ENCODE results near the gene HID1.
"Not testable (repeated sequence)": the region's sequence is repeated elsewhere in the genome, so short reads cannot be mapped to it uniquely, and the experiment has no call there.

Gene HID1, protein sequence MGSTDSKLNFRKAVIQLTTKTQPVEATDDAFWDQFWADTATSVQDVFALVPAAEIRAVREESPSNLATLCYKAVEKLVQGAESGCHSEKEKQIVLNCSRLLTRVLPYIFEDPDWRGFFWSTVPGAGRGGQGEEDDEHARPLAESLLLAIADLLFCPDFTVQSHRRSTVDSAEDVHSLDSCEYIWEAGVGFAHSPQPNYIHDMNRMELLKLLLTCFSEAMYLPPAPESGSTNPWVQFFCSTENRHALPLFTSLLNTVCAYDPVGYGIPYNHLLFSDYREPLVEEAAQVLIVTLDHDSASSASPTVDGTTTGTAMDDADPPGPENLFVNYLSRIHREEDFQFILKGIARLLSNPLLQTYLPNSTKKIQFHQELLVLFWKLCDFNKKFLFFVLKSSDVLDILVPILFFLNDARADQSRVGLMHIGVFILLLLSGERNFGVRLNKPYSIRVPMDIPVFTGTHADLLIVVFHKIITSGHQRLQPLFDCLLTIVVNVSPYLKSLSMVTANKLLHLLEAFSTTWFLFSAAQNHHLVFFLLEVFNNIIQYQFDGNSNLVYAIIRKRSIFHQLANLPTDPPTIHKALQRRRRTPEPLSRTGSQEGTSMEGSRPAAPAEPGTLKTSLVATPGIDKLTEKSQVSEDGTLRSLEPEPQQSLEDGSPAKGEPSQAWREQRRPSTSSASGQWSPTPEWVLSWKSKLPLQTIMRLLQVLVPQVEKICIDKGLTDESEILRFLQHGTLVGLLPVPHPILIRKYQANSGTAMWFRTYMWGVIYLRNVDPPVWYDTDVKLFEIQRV

DNA sequence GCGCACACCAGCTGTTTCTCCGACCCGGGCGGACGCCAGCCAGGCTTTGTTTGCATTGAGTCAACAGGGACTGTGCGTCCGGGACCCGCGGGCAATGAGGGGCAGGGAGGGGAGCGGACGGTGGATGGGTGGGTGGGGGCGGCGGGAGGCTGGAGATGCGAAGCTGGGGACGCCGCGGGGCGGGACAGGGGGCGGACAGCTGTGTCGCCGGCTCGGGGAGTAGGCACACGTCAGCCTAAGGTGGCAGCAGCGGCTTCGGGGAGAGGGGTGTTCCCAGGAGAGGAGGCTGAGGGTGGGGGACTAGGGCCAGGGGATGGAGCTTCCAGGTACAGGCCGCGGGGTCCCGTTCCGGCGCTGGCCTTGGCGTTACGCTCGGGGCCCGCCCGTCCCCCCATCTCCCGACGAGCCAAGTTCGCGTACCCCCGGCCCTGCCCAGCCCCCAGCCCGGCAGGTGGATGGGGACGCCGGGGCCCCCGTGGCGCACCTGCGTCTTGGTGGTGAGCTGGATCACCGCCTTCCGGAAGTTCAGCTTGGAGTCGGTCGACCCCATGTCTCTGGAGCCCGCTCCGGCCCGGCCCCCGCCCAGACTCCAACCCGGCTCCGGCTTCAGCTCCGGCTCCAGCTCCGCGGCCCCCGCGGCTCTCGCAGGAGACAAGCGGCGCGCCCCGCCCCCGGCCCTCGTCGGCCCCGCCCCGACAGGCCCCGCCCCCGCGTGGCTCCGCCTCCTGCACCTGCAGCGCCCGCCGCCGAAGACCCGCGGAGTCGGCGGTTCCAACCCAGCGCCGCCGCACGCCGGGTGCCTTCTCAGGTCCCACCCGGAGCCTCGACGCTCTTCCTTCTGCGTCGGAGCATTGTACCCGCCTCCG lies at the start of gene HID1:
HID1 (minus strand) TSS at position 653 of the 866 bp plus-strand sequence; CDS start at position 550, 103 bp downstream.
- DNase-seq, result peak; percentile 82

DNA sequence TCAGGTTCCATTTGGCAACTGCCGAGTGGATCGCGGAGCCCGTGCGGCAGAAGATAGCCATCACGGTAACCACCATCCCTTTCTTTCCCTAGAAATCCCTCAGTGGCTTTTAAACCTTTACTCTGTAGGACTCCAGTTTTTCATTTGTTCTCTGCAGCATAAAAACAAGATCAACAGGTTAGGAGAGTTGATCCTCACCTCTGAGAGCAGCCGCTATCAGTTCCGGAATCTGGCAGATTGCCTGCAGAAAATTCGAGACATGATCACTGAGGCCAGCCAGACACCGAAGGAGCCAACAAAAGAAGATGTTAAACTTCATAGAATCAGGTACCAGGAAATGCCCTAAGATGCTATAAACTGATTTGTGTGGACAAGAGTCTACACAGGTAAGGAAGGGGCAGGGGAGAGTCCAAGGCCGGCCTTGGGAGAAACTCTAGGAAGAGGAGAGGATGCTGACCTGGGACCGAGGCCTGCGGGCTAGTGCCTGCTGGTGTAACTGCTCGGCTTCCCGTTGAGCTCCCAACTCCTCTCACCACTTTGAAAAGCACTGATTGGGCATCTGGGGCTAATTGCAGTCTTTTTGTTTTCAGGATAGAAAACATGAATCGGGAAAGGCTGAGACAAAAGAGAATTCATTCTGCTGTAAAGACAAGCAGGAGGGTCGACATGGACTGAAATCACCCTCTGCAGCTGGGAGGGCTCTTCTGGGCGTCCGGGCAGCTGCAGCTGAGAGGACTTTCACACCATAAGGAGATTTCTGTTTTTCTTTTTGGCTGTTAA lies 48.0 kb upstream of the HID1 start:
- no peak for DNase-seq

- no peak for DNase-seq
These were observed 47.2 kb upstream of the HID1 start for GRCh38 chr17:75019710-75020109.

- no peak for DNase-seq
These were observed 46.6 kb upstream of the HID1 start for GRCh38 chr17:75019146-75019545.

GRCh38 chr17:75013092-75013559 lies 40.6 kb upstream of the HID1 start:
- no peak for DNase-seq

DNA sequence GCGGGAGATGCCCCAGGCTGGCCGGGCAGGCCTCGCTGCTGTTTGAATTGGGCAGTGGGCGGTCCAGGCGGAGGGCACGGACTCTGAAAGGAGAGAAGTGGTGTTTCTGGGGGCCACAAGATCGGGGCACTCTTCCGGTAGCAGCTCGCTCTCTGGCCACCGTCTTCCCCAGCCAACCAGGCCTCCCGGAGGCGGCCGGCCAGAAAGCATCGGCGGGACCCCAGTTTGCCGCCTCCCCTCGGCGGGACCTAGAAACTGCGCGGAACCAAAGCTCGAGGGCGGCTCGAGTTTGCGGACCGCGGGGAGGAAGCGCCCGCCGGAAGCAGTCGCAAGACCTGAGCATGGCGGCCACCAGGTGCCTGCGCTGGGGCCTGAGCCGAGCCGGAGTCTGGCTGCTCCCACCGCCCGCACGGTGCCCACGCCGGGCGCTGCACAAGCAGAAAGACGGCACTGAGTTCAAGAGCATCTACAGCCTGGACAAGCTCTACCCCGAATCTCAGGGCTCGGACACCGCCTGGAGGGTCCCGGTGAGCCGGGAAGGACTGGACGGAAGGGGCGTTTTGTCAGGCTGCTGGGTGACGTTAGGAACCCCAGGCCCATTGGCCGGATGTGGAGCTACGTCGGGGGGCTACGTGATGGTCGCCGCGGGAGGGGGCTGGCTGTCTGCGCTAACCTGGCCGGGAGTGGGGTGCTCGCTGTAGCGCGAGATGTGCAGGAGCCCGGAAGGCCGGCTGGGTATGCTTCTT lies 40.0 kb upstream of the HID1 start, which contains the start of gene MRPL58:
MRPL58 (plus strand) TSS at position 325 of the 746 bp plus-strand sequence; CDS start at position 342, 17 bp downstream.
- DNase-seq, result peak; percentile 90

DNA sequence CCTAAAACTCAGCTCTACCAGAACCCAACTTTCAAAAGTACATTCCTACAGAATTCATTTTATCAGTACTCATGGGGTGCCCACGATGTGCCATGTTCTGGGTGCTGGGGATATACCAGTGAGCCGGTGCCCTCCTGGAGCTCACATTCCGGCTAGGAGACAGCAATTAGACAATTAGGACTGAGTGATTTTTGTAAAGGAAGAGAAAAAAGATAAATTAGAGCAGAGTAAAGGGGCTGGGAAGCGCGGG lies 39.5 kb upstream of the HID1 start:
- no peak for DNase-seq

DNA sequence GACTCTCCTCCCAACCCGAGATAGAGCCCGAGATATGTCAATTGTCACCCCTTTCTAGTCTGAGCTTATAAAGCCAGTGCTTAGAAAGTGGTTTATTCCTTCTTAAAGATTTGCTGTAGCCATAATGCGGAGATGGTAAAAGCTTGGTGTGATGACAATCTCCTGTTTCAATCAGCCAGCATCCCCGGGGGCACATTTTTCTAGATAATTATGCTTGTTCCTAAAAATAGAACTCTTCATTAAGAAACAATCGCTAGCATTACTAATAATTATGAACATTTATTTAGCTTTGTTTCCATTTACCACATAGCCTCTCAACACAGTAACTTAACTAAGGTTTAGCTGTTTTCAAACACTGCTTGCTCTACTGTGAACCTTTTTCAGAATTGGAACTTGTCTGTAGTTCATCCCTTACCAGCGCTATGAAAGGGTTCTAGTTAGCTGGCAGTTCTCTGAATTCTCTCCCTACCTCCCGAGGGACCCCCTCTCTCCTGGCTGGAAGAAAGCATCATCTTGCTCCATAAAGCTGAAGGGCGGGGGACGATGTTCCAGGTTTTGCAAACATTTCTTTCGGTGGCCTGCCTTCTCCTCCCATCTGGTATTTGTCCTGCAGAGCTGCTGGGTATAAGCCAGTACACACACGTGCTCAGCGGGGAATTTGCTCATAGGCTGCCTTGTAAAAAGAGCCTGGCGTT lies 39.0 kb upstream of the HID1 start:
- DNase-seq, result peak; percentile 52

DNA sequence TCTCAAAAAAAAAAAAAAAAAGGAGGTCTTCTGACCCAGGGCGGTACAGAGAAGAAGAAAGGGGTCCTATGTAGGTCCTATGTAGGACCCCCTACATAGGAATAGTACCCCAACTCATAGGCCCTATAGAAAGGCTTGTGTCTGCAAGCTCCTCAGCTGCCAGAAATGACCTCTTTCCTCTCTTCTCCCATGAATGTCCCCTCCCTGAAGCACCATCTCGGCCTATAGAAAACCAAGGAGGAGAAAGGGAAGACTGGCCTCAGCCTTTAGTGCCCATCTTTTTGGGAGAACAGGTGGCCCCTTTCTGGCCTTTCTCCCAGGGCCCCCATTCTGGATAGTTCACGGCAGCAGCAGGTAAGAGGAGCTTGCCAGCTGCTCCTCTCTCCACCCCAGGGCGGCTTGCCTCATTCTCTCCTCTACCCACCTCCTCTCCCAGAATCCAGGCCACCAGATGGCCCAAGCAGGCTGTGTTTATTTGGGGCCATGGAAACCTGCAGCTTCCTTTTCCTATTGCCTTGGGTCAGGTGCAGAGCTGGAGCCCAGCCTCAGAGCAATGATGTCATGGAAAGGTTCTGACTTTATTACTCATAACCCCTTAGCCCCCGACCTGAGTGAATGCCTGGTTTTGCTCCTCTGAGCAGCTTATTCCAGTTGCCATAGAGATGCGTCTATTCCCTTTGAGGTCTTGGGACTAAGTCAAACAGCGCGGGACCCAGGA lies 38.3 kb upstream of the HID1 start:
- DNase-seq, result peak; percentile 82

- no peak for DNase-seq
These were observed 36.7 kb upstream of the HID1 start for GRCh38 chr17:75009139-75009724.

DNA sequence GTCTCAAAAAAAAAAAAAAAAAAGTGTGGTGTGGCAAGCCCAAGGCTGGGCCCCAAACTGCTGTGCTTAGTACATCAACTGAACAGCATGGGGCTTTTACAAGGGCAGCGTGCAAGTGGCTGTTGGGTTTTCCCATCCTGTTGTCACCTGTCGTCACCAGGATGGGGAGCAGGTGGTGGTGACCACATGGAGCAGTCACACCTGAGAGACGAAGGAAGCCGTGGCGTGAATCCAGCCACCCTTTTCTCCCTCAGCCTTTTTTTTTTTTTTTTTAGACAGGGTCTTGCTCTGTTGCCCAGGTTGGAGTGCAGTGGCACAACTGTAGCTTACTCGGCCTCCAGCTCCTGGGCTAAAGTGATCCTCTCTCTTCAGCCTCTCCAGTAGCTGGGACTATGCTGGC lies 35.8 kb upstream of the HID1 start:
- DNase-seq, result no peak

DNA sequence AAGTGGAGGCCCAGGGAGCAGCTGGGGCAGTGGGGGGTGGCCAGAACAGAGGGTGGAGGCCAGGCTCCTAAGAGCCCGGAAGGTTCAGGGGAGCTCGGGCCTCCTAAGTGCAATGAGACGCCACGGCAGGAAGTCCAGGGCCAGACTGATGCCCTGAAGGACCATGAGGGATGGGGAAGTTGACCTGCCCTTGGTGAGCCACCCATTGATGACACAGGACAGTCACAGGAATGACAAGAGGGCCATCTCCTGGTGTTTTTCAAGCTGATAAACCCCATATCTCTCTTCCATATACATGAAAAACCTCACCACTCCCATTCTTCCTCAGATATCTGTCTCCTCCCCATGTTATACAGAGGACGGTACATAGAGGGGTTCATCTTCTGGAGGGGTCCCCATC lies 34.1 kb upstream of the HID1 start:
- DNase-seq, result no peak

- not testable (repeated sequence) for DNase-seq
These were observed 33.5 kb upstream of the HID1 start for GRCh38 chr17:75006084-75006483.

GRCh38 chr17:75005291-75005690 lies 32.7 kb upstream of the HID1 start:
- no peak for DNase-seq

GRCh38 chr17:75004371-75004770 lies 31.8 kb upstream of the HID1 start:
- no peak for DNase-seq

GRCh38 chr17:75003957-75004355 lies 31.4 kb upstream of the HID1 start:
- no peak for DNase-seq

GRCh38 chr17:75003070-75003956 lies 30.8 kb upstream of the HID1 start:
- DNase-seq, result no peak

DNA sequence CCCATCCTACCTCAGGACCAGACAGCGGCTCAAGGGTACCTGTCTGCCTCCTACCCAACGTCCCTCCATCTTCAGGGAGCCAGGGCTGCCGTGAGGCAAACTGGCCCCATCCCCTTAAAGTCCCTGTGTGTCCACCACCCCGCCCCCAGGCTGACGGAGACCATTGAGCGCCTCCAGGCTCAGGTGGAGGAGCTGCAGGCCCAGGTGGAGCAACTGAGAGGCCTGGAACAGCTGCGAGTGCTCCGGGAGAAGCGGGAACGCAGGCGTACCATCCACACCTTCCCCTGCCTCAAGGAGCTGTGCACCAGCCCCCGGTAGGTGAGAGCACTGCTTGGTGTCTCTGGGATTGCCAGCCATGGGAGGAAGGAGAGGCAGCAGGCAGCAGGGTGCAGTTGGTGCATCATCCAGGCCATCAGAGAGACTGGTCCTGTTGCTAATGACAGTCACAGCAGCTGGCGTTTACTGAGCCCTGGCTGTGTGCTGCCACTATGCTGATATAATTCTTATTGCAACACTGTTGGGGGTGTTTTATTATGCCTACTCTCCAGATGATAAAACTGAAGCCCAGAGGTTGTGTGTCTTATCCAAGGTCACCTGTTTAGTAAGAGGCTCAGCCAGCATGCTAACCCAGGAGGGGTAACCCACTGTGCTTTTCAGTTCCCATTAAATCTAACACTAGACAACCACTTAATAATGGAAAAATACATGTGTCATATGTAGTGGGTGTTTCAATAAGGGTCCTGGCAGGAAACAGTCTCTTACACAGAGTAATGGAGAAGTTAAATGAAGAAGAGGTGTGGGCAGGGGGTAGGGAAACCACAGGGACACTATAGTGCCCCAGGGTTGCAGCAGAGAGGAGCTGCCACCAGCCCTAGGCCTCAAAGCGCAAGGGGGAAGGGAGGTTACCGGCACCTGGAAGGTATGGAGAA lies 29.6 kb upstream of the HID1 start:
- no peak for DNase-seq

Measured in NCI-H774 (cell line).